A549 (cell line): ENCODE results near the gene EEFSEC.

ENCODE experiments used
- CBX2 ChIP-seq: fragments of 200-600 bp; sonication (generic); IDR thresholded peaks from 2 replicates; pipeline ENCODE4 v1.6.1; 2016; ENCODE audit warnings: low read depth, mild to moderate bottlenecking, borderline replicate concordance
- CTCF ChIP-seq: fragments of >200 bp; sonication (Bioruptor Twin); formaldehyde crosslinking; IDR thresholded peaks from 3 replicates; pipeline ENCODE4 v1.5.1; 2016
- ELK1 ChIP-seq: fragments of 150-350 bp; IDR thresholded peaks from 2 replicates; pipeline ENCODE4 v1.6.1; 2014; ENCODE audit warnings: low read depth, mild to moderate bottlenecking, low read length
- FOSL2 ChIP-seq, 2 experiments: fragments of 450-650 bp in 1 of 2; fragments of >200 bp in 1 of 2; sonication (Bioruptor Twin) in 1 of 2; formaldehyde crosslinking; IDR thresholded peaks; 2 replicates each; pipeline versions ENCODE4 v1.5.0 to v1.6.1; 2016 to 2020; ENCODE audit warnings: mild to moderate bottlenecking in 1 of 2, moderate library complexity in 1 of 2
- JUNB ChIP-seq: fragments of >200 bp; sonication (Bioruptor Twin); formaldehyde crosslinking; IDR thresholded peaks from 2 replicates; pipeline ENCODE4 v1.6.1; 2016
- KDM1A ChIP-seq: fragments of 200-600 bp; sonication (generic); IDR thresholded peaks from 2 replicates; pipeline ENCODE4 v1.6.1; 2016; ENCODE audit warnings: low read depth, mild to moderate bottlenecking
- MYC ChIP-seq: IDR thresholded peaks from 2 replicates; pipeline ENCODE4 v1.6.1; 2012; ENCODE audit warnings: mild to moderate bottlenecking, inconsistent platforms, low read length, improper control_type of control experiment, borderline replicate concordance
- POLR2A ChIP-seq: IDR thresholded peaks from 2 replicates; pipeline ENCODE4 v1.6.1; 2012; ENCODE audit warnings: mild to moderate bottlenecking, low read length
- RCOR1 ChIP-seq: fragments of 150-350 bp; IDR thresholded peaks from 2 replicates; pipeline ENCODE4 v1.6.1; 2014; ENCODE audit warnings: antibody characterized with exemption, low read length, low read depth
- ZC3H11A ChIP-seq: fragments of 450-650 bp; IDR thresholded peaks from 2 replicates; pipeline ENCODE4 v1.6.1; 2014; ENCODE audit warnings: antibody characterized with exemption, mild to moderate bottlenecking

- TF ChIP-seq FOSL2 (IDR thresholded peaks at IDR 0.05) (no peak), FOSL2 (CRISPR knock-in tag; IDR thresholded peaks at IDR 0.05) (no peak), MYC (no peak), CTCF (no peak), JUNB (no peak), KDM1A (no peak), POLR2A (no peak), CBX2 (no peak), ZC3H11A (no peak), ELK1 (no peak), RCOR1 (no peak)
Measured at GRCh38 chr3:128433837-128434165, 280.5 kb downstream of the EEFSEC start.
